Measurements from ENCODE around the gene MKLN1. TPM values are rescaled to one million over a fixed set of nuclear protein-coding genes. Genes with fewer than 3 reads are reported as not detected.
A peak's percentile ranks its signal among the peaks of the same experiment; 100 is the strongest.

MKLN1 gene
- total and polyA plus RNA-seq, 4 donors, result 7.1 to 48.4 (median 25.5) TPM

GRCh38 chr7:131391145-131391544 is 63.5 kb downstream of the MKLN1 start:
- WGBS, result 93% methylated on average over 2 of the region's 2 CpGs
- no peaks in the 10 kb centered on the region for H3K36me3 ChIP-seq (ENCODE audit: control insufficient read depth in 4 of 4, insufficient read depth in 3 of 4, low read depth in 1 of 4, low read length in 3 of 4)
- TF ChIP-seq TAF1 (conservative IDR thresholded peaks at IDR 0.05) (no peak), NR2F2 (IDR thresholded peaks at IDR 0.05) (no peak), YY1 (IDR thresholded peaks at IDR 0.05) (no peak)

GRCh38 chr7:131400681-131401176 is 73.1 kb downstream of the MKLN1 start:
- Histone ChIP-seq H3K4me3 (ENCODE audit: low read depth in 1 of 3, low read length in 3 of 3) (no peak overlapping the region), H3K9ac (ENCODE audit: low read depth in 1 of 2, low read length in 2 of 2) (peak overlapping the region in 1 of 2 donors; percentile 70), H3K9me3 (ENCODE audit: control insufficient read depth in 4 of 4, low read length in 3 of 4) (no peaks in the 10 kb centered on the region), H3K4me1 (ENCODE audit: control insufficient read depth in 4 of 4, insufficient read depth in 4 of 4, low read length in 3 of 4) (peaks cover 0 to 11% (median 5%) of the 10 kb centered on the region in 4 donors), H3K27ac (ENCODE audit: low read depth in 1 of 2, low read length in 2 of 2) (peak overlapping the region; percentile 64 to 75), H3K36me3 (ENCODE audit: control insufficient read depth in 4 of 4, insufficient read depth in 3 of 4, low read depth in 1 of 4, low read length in 3 of 4) (peaks cover 0 to 6% (median 5%) of the 10 kb centered on the region in 4 donors), H3K27me3 (ENCODE audit: control insufficient read depth in 4 of 4, insufficient read depth in 4 of 4, low read length in 3 of 4) (no peaks in the 10 kb centered on the region)
- DNase-seq (ENCODE audit: low spot score), result no peak
- WGBS, result 25% methylated on average over 1 of the region's 1 CpG
- TF ChIP-seq YY1 (IDR thresholded peaks at IDR 0.05) (peak; percentile 59), RXRA (IDR thresholded peaks at IDR 0.05) (peak; percentile 59 to 67), HNF4A (conservative IDR thresholded peaks at IDR 0.05) (peak; percentile 59 to 63), REST (IDR thresholded peaks at IDR 0.05) (peak; percentile 38), CTCF (IDR thresholded peaks at IDR 0.05; ENCODE audit: low read depth, low read length, missing input control) (no peak), MAX (IDR thresholded peaks at IDR 0.05) (peak; percentile 66), SP1 (IDR thresholded peaks at IDR 0.05) (peak; percentile 81), FOXA1 (IDR thresholded peaks at IDR 0.05) (peak; percentile 7), FOXA2 (IDR thresholded peaks at IDR 0.05) (peak; percentile 36), EGR1 (IDR thresholded peaks at IDR 0.05; ENCODE audit: low read depth in 2 of 2) (peak in 1 of 2 donors; percentile 23), GABPA (IDR thresholded peaks at IDR 0.05 in 1 of 2, conservative IDR thresholded peaks at IDR 0.05 in 1 of 2) (peak in 1 of 2 donors; percentile 25), TAF1 (conservative IDR thresholded peaks at IDR 0.05) (no peak), HNF4G (IDR thresholded peaks at IDR 0.05) (no peak), JUND (IDR thresholded peaks at IDR 0.05) (peak; percentile 80 to 89), ZBTB33 (IDR thresholded peaks at IDR 0.05) (peak; percentile 50), ATF3 (IDR thresholded peaks at IDR 0.05) (no peak), NR2F2 (IDR thresholded peaks at IDR 0.05) (peak; percentile 48), RAD21 (IDR thresholded peaks at IDR 0.05) (peak; percentile 44 to 56)

More at GRCh38 chr7:131391145-131391544, 63.5 kb downstream of the MKLN1 start:
- no peak overlapping the region for H3K9ac ChIP-seq (ENCODE audit: low read depth in 1 of 2, low read length in 2 of 2)
- H3K4me1 ChIP-seq (ENCODE audit: control insufficient read depth in 4 of 4, insufficient read depth in 4 of 4, low read length in 3 of 4), result peaks cover 2 to 6% (median 5%) of the 10 kb centered on the region in 4 donors
- no peak for DNase-seq (ENCODE audit: low spot score)
- H3K4me3 ChIP-seq (ENCODE audit: low read depth in 1 of 3, low read length in 3 of 3), result no peak overlapping the region
- H3K27me3 ChIP-seq (ENCODE audit: control insufficient read depth in 4 of 4, insufficient read depth in 4 of 4, low read length in 3 of 4), result no peaks in the 10 kb centered on the region
- H3K27ac ChIP-seq (ENCODE audit: low read depth in 1 of 2, low read length in 2 of 2), result no peak overlapping the region
- H3K9me3 ChIP-seq (ENCODE audit: control insufficient read depth in 4 of 4, low read length in 3 of 4), result no peaks in the 10 kb centered on the region
